HEK293 (cell line): ENCODE measurements around the gene RPS6KC1.

ENCODE experiments used
- CTCF ChIA-PET: fragments of 350-600 bp; formaldehyde crosslinking; extraction: SDS; loops from one replicate; lab custom pipeline; 2021; ENCODE audit warnings: antibody characterized with exemption; lab: Yijun Ruan, JAX
- POLR2A ChIA-PET: fragments of 300-600 bp; formaldehyde crosslinking; extraction: SDS; loops from one replicate; lab custom pipeline; 2020; ENCODE audit warnings: antibody characterized with exemption, inconsistent platforms; lab: Yijun Ruan, JAX
- H3K27ac ChIP-seq: fragments of 200-500 bp; sonication (Bioruptor generic); 2 replicates; pipeline ENCODE4 v1.5.1; 2014; ENCODE audit warnings: low read depth, low read length, control low read depth, inconsistent platforms; ENCODE audit errors: extremely low read depth
- H3K36me3 ChIP-seq, 2 experiments: fragments of 200-500 bp in 1 of 2; sonication (Bioruptor generic) in 1 of 2; 1 replicate in 1 of 2; 2 replicates in 1 of 2; pipeline ENCODE4 v1.5.1; 2014 to 2017; ENCODE audit warnings: inconsistent platforms in 2 of 2, low read length in 2 of 2; ENCODE audit not compliant: control insufficient read depth in 2 of 2, insufficient read depth in 1 of 2
- H3K4me1 ChIP-seq: fragments of 200-500 bp; sonication (Bioruptor generic); 2 replicates; pipeline ENCODE4 v1.5.1; 2014; ENCODE audit warnings: mild to moderate bottlenecking, low read length, inconsistent platforms; ENCODE audit not compliant: control insufficient read depth, insufficient read depth
- H3K4me3 ChIP-seq: 2 replicates; pipeline ENCODE4 v1.5.1; 2011; ENCODE audit warnings: low read depth, mild to moderate bottlenecking, control low read depth, low read length, moderate library complexity
- H3K9me3 ChIP-seq: fragments of 200-500 bp; sonication (Bioruptor generic); 2 replicates; pipeline ENCODE4 v1.5.1; 2014; ENCODE audit warnings: low read depth, low read length, inconsistent platforms; ENCODE audit not compliant: control insufficient read depth, insufficient read depth
- FEZF1 ChIP-seq: fragments of 450-650 bp; formaldehyde crosslinking; IDR thresholded peaks from 2 replicates; pipeline ENCODE4 v1.5.1; 2016; ENCODE audit warnings: missing biosample characterization, missing genetic modification characterization
- INSM2 ChIP-seq: fragments of 450-650 bp; formaldehyde crosslinking; IDR thresholded peaks from 2 replicates; pipeline ENCODE4 v1.5.1; 2016; ENCODE audit warnings: missing biosample characterization, missing genetic modification characterization
- KLF1 ChIP-seq: fragments of 450-650 bp; formaldehyde crosslinking; IDR thresholded peaks from 2 replicates; pipeline ENCODE4 v1.5.1; 2016; ENCODE audit warnings: missing biosample characterization, missing genetic modification characterization
- PRDM2 ChIP-seq: fragments of 450-650 bp; formaldehyde crosslinking; IDR thresholded peaks from 2 replicates; pipeline ENCODE4 v1.5.1; 2016; ENCODE audit warnings: missing biosample characterization, missing genetic modification characterization, borderline replicate concordance
- REPIN1 ChIP-seq: fragments of 450-650 bp; formaldehyde crosslinking; IDR thresholded peaks from 2 replicates; pipeline ENCODE4 v1.5.1; 2017; ENCODE audit warnings: missing biosample characterization, missing genetic modification characterization, low read depth
- ZBTB10 ChIP-seq: fragments of 450-650 bp; formaldehyde crosslinking; IDR thresholded peaks from 2 replicates; pipeline ENCODE4 v1.5.1; 2016; ENCODE audit warnings: missing biosample characterization, missing genetic modification characterization
- ZBTB20 ChIP-seq: fragments of 450-650 bp; formaldehyde crosslinking; IDR thresholded peaks from 2 replicates; pipeline ENCODE4 v1.5.1; 2016; ENCODE audit warnings: missing biosample characterization, missing genetic modification characterization
- ZBTB44 ChIP-seq: fragments of 450-650 bp; IDR thresholded peaks from 2 replicates; pipeline ENCODE4 v1.5.1; 2018; ENCODE audit warnings: missing biosample characterization, mild to moderate bottlenecking, missing genetic modification characterization
- ZFP3 ChIP-seq: fragments of 450-650 bp; formaldehyde crosslinking; IDR thresholded peaks from 2 replicates; pipeline ENCODE4 v1.5.1; 2016; ENCODE audit warnings: low read depth, missing biosample characterization, missing genetic modification characterization
- ZNF18 ChIP-seq: fragments of 450-650 bp; formaldehyde crosslinking; IDR thresholded peaks from 2 replicates; pipeline ENCODE4 v1.5.1; 2016; ENCODE audit warnings: missing biosample characterization, missing genetic modification characterization
- ZNF2 ChIP-seq: fragments of 450-650 bp; formaldehyde crosslinking; IDR thresholded peaks from 2 replicates; pipeline ENCODE4 v1.5.1; 2016; ENCODE audit warnings: missing biosample characterization, missing genetic modification characterization
- ZNF26 ChIP-seq: fragments of 450-650 bp; formaldehyde crosslinking; IDR thresholded peaks from 2 replicates; pipeline ENCODE4 v1.5.1; 2016; ENCODE audit warnings: missing biosample characterization, missing genetic modification characterization
- ZNF549 ChIP-seq: fragments of 450-650 bp; IDR thresholded peaks from 2 replicates; pipeline ENCODE4 v1.5.1; 2018; ENCODE audit warnings: missing biosample characterization, missing genetic modification characterization, mild to moderate bottlenecking, inconsistent platforms, moderate library complexity
- ZNF561 ChIP-seq: fragments of 450-650 bp; IDR thresholded peaks from 2 replicates; pipeline ENCODE4 v1.5.1; 2018; ENCODE audit warnings: missing biosample characterization, missing genetic modification characterization, borderline replicate concordance
- ZNF600 ChIP-seq: fragments of 450-650 bp; formaldehyde crosslinking; IDR thresholded peaks from 2 replicates; pipeline ENCODE4 v1.5.1; 2016; ENCODE audit warnings: missing biosample characterization, missing genetic modification characterization
- ZNF654 ChIP-seq: fragments of 450-650 bp; formaldehyde crosslinking; IDR thresholded peaks from 2 replicates; pipeline ENCODE4 v1.5.1; 2016; ENCODE audit warnings: low read depth, missing biosample characterization, missing genetic modification characterization
- ZNF658 ChIP-seq: fragments of 450-650 bp; formaldehyde crosslinking; IDR thresholded peaks from 2 replicates; pipeline ENCODE4; 2016; ENCODE audit warnings: missing biosample characterization, missing genetic modification characterization
- ZNF660 ChIP-seq: fragments of 450-650 bp; IDR thresholded peaks from 2 replicates; pipeline ENCODE4 v1.5.1; 2018; ENCODE audit warnings: missing biosample characterization, mild to moderate bottlenecking, missing genetic modification characterization

RPS6KC1 gene

GRCh38 chr1:213244664-213245091 is 193.6 kb downstream of the RPS6KC1 start:
- ChIA-PET CTCF (interaction anchor here (0.6 to 1.8 kb wide), 9 partner anchors 9 to 878 kb away, joined by 3 to 7 read pairs (median 5); no protein-coding TSS in a partner anchor), POLR2A (no interaction called here)
- no peak overlapping the region for H3K4me3 ChIP-seq
- TF ChIP-seq ZFP3 (tag by site-specific recombination) (no peak), ZNF658 (tag by site-specific recombination) (no peak), ZBTB10 (tag by site-specific recombination) (no peak), ZNF654 (tag by site-specific recombination) (peak; percentile 79)
- H3K4me1 ChIP-seq: peaks cover 5% of the 10 kb centered on the region; the same call in 1 of the 2 replicates
- H3K36me3 ChIP-seq: peaks cover 0 to 9% of the 10 kb centered on the region in 2 experiments; a peak in 1 of 3 replicates
- no peak overlapping the region for H3K27ac ChIP-seq
- no peaks in the 10 kb centered on the region for H3K9me3 ChIP-seq

GRCh38 chr1:213245260-213245910 is 194.3 kb downstream of the RPS6KC1 start:
- POLR2A ChIA-PET: no interaction called here
- H3K36me3 ChIP-seq: peaks cover 0 to 9% of the 10 kb centered on the region in 2 experiments; a peak in 1 of 3 replicates
- no peaks in the 10 kb centered on the region for H3K9me3 ChIP-seq
- H3K4me3 ChIP-seq: no peak overlapping the region
- CTCF ChIA-PET: interaction anchor here (0.6 to 1.8 kb wide), 12 partner anchors 8 to 878 kb away, joined by 3 to 7 read pairs (median 4); no protein-coding TSS in a partner anchor
- H3K4me1 ChIP-seq: peaks cover 5% of the 10 kb centered on the region; the same call in 1 of the 2 replicates
- H3K27ac ChIP-seq: no peak overlapping the region
- no peak for TF ChIP-seq KLF1 (tag by site-specific recombination)
- TF ChIP-seq ZNF18: no peak
- TF ChIP-seq ZNF600 (tag by site-specific recombination): no peak
- TF ChIP-seq ZBTB44 (tag by site-specific recombination): no peak
- no peak for TF ChIP-seq ZNF2 (tag by site-specific recombination)
- no peak for TF ChIP-seq ZNF561
- TF ChIP-seq REPIN1 (tag by site-specific recombination): no peak
- TF ChIP-seq ZBTB20 (tag by site-specific recombination): no peak
- TF ChIP-seq ZNF549: no peak
- TF ChIP-seq ZNF660: no peak
- TF ChIP-seq PRDM2 (tag by site-specific recombination): no peak
- TF ChIP-seq INSM2 (tag by site-specific recombination): no peak
- TF ChIP-seq FEZF1 (tag by site-specific recombination): no peak
- TF ChIP-seq ZNF26 (tag by site-specific recombination): no peak
